ENCODE results near the gene CDC37L1. TPM values are rescaled to one million over a fixed set of nuclear protein-coding genes. Genes with fewer than 3 reads are reported as not detected.

The CDC37L1 gene
- total RNA-seq, 4 donors from 2014 or later = 12.0 to 28.7 (median 20.0) TPM

DNA sequence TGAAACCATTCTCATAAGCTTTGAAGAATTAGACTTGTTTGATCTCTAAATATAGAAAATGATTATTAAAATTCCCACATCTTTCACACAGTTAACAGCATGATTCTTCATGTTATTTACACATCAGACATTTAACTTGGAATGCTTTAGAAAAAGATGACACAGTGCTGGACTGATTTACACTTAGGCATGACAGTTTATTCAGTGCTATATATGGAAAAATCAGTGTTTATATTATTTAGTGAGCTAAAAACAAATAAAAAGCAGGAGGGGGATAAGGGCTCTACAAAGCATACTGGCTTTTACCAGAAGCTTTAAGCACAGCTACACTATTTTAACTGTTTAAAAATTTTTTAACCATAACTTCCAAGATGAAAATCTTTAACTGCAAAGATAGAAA is 30.0 kb downstream of the CDC37L1 start:
- in situ Hi-C loops (cut with MboI; ENCODE audit: low pct_ligation_motif_present in 1 of 4, low pct_unique_long_range_greater_than_20kb in 1 of 4, low sequenced_read_pairs in 3 of 4) = no loop called here
- intact Hi-C loops (cut with DNase I; ENCODE audit: low total_unique reads) = no loop called here
- H3K4me1 ChIP-seq = no peaks in the 10 kb centered on the region
- TF ChIP-seq POLR2A (IDR thresholded peaks at IDR 0.05) (no peak), POLR2AphosphoS5 (IDR thresholded peaks at IDR 0.05) (no peak), EP300 (IDR thresholded peaks at IDR 0.05; ENCODE audit: low read depth) (no peak)
- TF ChIP-seq, protein P1, sequence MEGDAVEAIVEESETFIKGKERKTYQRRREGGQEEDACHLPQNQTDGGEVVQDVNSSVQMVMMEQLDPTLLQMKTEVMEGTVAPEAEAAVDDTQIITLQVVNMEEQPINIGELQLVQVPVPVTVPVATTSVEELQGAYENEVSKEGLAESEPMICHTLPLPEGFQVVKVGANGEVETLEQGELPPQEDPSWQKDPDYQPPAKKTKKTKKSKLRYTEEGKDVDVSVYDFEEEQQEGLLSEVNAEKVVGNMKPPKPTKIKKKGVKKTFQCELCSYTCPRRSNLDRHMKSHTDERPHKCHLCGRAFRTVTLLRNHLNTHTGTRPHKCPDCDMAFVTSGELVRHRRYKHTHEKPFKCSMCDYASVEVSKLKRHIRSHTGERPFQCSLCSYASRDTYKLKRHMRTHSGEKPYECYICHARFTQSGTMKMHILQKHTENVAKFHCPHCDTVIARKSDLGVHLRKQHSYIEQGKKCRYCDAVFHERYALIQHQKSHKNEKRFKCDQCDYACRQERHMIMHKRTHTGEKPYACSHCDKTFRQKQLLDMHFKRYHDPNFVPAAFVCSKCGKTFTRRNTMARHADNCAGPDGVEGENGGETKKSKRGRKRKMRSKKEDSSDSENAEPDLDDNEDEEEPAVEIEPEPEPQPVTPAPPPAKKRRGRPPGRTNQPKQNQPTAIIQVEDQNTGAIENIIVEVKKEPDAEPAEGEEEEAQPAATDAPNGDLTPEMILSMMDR (IDR thresholded peaks at IDR 0.05) = no peak
- H3K36me3 ChIP-seq = peaks cover 0 to 43% (median 9%) of the 10 kb centered on the region in 4 donors
- no peak for DNase-seq
- H3K27ac ChIP-seq = no peak overlapping the region
- H3K9me3 ChIP-seq = no peaks in the 10 kb centered on the region
- no peak overlapping the region for H3K4me3 ChIP-seq
- no peaks in the 10 kb centered on the region for H3K27me3 ChIP-seq

DNA sequence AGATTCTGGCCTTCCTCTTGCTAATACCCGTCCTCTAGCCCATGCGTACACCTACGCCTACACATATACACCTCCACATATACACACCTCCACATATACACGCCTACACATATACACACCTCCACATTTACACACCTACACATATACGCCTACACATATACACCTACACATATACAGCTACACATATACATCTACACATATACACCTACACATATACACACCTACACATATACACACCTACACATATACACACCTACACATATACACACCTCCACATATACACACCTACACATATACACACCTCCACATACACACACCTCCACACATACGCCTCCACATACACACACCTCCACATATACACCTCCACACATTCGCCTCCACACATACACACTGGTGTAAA is 34.5 kb downstream of the CDC37L1 start:
- no peaks in the 10 kb centered on the region for H3K27me3 ChIP-seq
- no peak overlapping the region for H3K4me3 ChIP-seq
- no peak for DNase-seq
- WGBS, 2 donors (ENCODE audit: low coverage in 1 of 2) = 55 to 72% methylated on average over 7 of the region's 7 CpGs
- intact Hi-C loops (cut with DNase I; ENCODE audit: low total_unique reads) = no loop called here
- H3K9me3 ChIP-seq = no peaks in the 10 kb centered on the region
- no peak overlapping the region for H3K27ac ChIP-seq
- peaks cover 0 to 64% (median 26%) of the 10 kb centered on the region in 4 donors for H3K36me3 ChIP-seq
- TF ChIP-seq POLR2A (IDR thresholded peaks at IDR 0.05) (no peak), POLR2AphosphoS5 (IDR thresholded peaks at IDR 0.05) (no peak), EP300 (IDR thresholded peaks at IDR 0.05; ENCODE audit: low read depth) (no peak)
- TF ChIP-seq, protein P1 (IDR thresholded peaks at IDR 0.05) = no peak
- in situ Hi-C loops (cut with MboI; ENCODE audit: low pct_ligation_motif_present in 1 of 4, low pct_unique_long_range_greater_than_20kb in 1 of 4, low sequenced_read_pairs in 3 of 4) = no loop called here
- no peaks in the 10 kb centered on the region for H3K4me1 ChIP-seq

DNA sequence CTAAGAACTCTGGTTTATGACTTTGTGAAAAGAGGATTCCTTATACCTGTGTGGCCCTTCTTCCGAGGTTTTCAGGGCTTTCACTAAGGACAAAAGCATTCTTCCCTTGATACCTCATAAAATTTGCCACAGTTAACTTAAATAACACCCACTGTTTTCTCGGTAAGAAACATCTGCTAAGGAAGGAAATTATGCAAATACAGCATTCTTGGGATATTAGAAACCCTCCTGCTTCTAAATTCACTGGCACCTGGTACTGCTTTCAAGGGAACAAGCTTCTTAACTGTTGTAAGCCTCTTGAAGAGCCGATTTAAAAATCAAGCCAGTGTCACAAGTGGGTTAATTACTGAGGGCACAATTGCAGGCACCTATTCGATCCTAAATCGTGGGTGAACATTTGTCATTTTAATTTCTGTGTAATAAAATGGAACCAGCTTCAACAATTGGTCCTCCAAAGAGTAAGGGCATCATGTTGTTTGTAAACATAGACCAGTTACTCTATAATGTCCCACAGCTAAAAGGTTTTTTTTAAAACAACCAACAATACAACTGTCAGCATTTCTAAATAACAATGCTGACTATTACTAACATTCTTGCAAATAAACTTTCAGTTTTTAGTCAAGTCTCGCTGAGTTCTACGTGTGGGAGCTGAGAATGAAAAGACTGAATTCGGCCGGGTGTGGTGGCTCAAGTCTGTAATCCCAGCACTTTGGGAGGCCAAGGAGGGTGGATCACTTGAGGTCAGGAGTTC is 35.1 kb downstream of the CDC37L1 start:
- 74 to 75% methylated on average over 5 to 9 of the region's 9 CpGs for WGBS, 2 donors (ENCODE audit: low coverage in 1 of 2)
- Histone ChIP-seq H3K27ac (no peak overlapping the region), H3K9me3 (no peaks in the 10 kb centered on the region), H3K27me3 (no peaks in the 10 kb centered on the region), H3K4me3 (no peak overlapping the region), H3K36me3 (peaks cover 0 to 67% (median 29%) of the 10 kb centered on the region in 4 donors), H3K4me1 (no peaks in the 10 kb centered on the region)
- no peak for DNase-seq
- TF ChIP-seq, protein P1 (IDR thresholded peaks at IDR 0.05) = no peak
- TF ChIP-seq POLR2A (IDR thresholded peaks at IDR 0.05) = no peak
- TF ChIP-seq EP300 (IDR thresholded peaks at IDR 0.05; ENCODE audit: low read depth) = no peak
- TF ChIP-seq POLR2AphosphoS5 (IDR thresholded peaks at IDR 0.05) = no peak
- intact Hi-C loops (cut with DNase I; ENCODE audit: low total_unique reads) = no loop called here
- in situ Hi-C loops (cut with MboI; ENCODE audit: low pct_ligation_motif_present in 1 of 4, low pct_unique_long_range_greater_than_20kb in 1 of 4, low sequenced_read_pairs in 3 of 4) = no loop called here

DNA sequence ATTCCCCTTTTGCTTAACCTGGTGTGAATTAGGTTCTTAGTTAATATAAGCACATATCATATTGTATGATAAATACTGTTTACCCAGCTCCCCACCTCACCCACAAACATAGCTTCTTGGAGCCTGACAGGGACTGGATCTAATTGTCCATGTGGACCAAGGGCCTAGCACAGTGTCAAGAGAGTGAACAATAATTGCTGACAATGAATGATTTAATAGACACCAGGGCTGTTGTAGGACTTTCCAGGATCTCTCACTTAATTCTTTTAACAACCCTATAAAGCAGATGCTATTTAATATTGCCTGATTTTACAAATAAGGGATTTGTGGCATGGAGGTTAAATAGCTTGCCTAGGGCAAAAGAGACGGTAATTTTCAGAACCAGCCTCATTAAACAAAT is 36.8 kb downstream of the CDC37L1 start:
- Histone ChIP-seq H3K4me3 (no peak overlapping the region), H3K9me3 (no peaks in the 10 kb centered on the region), H3K4me1 (no peaks in the 10 kb centered on the region), H3K27me3 (no peaks in the 10 kb centered on the region), H3K27ac (no peak overlapping the region), H3K36me3 (peaks cover 0 to 78% (median 29%) of the 10 kb centered on the region in 4 donors)
- in situ Hi-C loops (cut with MboI; ENCODE audit: low pct_ligation_motif_present in 1 of 4, low pct_unique_long_range_greater_than_20kb in 1 of 4, low sequenced_read_pairs in 3 of 4) = no loop called here
- intact Hi-C loops (cut with DNase I; ENCODE audit: low total_unique reads) = no loop called here
- TF ChIP-seq, protein P1 (IDR thresholded peaks at IDR 0.05) = no peak
- TF ChIP-seq POLR2AphosphoS5 (IDR thresholded peaks at IDR 0.05) (no peak), POLR2A (IDR thresholded peaks at IDR 0.05) (no peak), EP300 (IDR thresholded peaks at IDR 0.05; ENCODE audit: low read depth) (no peak)
- DNase-seq = no peak
- 95 to 100% methylated on average over 1 of the region's 1 CpG for WGBS, 2 donors (ENCODE audit: low coverage in 1 of 2)

Data from transverse colon (tissue), 4 donors.